ENCODE measurements around the gene WBP2.

DNA sequence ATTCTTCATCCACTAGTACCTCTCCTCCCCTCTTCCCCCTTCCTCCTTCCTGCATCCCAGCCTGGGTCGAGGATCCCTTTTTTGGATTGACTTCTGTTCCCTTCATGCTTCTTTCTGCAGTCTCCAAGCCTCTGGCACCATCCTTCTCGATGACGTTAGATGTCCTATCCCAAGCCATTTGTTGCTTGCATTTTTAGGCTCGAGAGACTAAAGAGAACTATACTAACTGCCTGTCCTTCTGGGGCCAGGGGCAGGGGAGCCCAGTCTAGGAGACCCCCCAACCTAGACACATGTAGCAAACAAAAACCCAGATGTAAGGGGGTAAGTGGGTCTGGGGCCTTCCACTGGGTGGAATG lies 46.6 kb downstream of the WBP2 start:
- TF ChIP-seq, protein P1, sequence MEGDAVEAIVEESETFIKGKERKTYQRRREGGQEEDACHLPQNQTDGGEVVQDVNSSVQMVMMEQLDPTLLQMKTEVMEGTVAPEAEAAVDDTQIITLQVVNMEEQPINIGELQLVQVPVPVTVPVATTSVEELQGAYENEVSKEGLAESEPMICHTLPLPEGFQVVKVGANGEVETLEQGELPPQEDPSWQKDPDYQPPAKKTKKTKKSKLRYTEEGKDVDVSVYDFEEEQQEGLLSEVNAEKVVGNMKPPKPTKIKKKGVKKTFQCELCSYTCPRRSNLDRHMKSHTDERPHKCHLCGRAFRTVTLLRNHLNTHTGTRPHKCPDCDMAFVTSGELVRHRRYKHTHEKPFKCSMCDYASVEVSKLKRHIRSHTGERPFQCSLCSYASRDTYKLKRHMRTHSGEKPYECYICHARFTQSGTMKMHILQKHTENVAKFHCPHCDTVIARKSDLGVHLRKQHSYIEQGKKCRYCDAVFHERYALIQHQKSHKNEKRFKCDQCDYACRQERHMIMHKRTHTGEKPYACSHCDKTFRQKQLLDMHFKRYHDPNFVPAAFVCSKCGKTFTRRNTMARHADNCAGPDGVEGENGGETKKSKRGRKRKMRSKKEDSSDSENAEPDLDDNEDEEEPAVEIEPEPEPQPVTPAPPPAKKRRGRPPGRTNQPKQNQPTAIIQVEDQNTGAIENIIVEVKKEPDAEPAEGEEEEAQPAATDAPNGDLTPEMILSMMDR (conservative IDR thresholded peaks at IDR 0.05; ENCODE audit: low read length) = no peak
- no peak for TF ChIP-seq EZH2phosphoT487 (IDR thresholded peaks at IDR 0.05; ENCODE audit: borderline replicate concordance, low read depth, low read length)

All from OCI-LY7 (cell line).